ENCODE measurements around the gene MAGEE2.
"Not testable (repeated sequence)": the region's sequence is repeated elsewhere in the genome, so short reads cannot be mapped to it uniquely, and the experiment has no call there.

Gene MAGEE2, protein sequence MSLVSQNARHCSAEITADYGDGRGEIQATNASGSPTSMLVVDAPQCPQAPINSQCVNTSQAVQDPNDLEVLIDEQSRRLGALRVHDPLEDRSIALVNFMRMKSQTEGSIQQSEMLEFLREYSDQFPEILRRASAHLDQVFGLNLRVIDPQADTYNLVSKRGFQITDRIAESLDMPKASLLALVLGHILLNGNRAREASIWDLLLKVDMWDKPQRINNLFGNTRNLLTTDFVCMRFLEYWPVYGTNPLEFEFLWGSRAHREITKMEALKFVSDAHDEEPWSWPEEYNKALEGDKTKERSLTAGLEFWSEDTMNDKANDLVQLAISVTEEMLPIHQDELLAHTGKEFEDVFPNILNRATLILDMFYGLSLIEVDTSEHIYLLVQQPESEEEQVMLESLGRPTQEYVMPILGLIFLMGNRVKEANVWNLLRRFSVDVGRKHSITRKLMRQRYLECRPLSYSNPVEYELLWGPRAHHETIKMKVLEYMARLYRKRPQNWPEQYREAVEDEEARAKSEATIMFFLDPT

DNA sequence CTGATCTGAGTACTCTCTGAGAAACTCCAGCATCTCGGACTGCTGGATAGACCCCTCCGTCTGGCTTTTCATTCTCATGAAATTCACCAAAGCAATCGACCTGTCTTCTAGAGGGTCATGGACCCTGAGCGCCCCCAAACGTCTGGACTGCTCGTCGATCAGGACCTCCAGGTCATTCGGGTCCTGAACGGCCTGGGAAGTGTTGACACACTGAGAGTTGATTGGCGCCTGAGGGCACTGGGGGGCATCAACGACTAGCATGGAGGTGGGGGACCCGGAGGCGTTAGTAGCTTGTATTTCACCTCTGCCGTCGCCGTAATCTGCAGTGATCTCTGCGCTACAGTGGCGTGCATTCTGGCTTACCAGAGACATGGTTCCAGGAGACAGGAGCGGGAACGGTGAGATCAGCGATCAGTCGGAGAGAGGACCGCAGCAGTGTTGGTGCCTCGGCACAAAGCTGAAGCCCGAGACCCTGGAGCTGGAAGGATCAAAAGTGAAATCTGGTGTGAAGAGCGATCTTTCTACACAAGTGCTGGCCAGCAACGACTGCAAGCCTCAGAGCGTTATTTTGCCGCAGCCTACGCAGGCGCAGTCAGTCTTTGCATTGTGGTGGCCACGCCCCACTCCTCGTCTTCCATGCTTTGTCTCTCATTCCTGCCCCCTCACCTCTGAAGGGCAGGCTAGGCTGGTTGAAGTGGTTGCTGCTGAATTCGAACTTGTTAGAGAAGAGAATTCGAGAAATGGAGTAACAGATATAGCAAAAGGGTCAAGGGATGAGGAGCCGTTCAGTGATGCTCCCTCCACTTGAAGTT, at the start of gene MAGEE2:
Gene MAGEE2, minus strand, starts transcription at position 575 of the 812 bp plus-strand sequence. Its CDS starts 203 bp downstream, at position 372.
- Histone ChIP-seq H3K9ac (ENCODE audit: low read length) (no peak within 1 kb of the TSS), H3F3A (ENCODE audit: insufficient read depth) (no peaks in the 10 kb centered on the region), H3K27ac (ENCODE audit: low read depth, low read length) (no peak within 1 kb of the TSS), H3K79me2 (ENCODE audit: insufficient read depth, low read length) (no peaks in the 10 kb centered on the region), H2AFZ (ENCODE audit: low read depth, low read length, severe bottlenecking) (no peak within 1 kb of the TSS), H3K9me2 (replicated peaks; ENCODE audit: insufficient read depth, low read length) (no peaks in the 10 kb centered on the region), H3K4me3 (ENCODE audit: insufficient read depth, low read length, poor library complexity, severe bottlenecking) (no peak within 1 kb of the TSS), H3K4me2 (ENCODE audit: low read depth, low read length, poor library complexity, severe bottlenecking) (no peak within 1 kb of the TSS), H4K20me1 (ENCODE audit: low read depth, low read length) (no peaks in the 10 kb centered on the region), H3K27me3 (ENCODE audit: low read length) (no peaks in the 10 kb centered on the region), H3K9me3 (ENCODE audit: insufficient read depth, low read length) (no peaks in the 10 kb centered on the region), H3K36me3 (ENCODE audit: low read length) (no peaks in the 10 kb centered on the region)
- no peak for TF ChIP-seq EZH2phosphoT487 (conservative IDR thresholded peaks at IDR 0.05; ENCODE audit: low read length)
- TF ChIP-seq, protein P1, sequence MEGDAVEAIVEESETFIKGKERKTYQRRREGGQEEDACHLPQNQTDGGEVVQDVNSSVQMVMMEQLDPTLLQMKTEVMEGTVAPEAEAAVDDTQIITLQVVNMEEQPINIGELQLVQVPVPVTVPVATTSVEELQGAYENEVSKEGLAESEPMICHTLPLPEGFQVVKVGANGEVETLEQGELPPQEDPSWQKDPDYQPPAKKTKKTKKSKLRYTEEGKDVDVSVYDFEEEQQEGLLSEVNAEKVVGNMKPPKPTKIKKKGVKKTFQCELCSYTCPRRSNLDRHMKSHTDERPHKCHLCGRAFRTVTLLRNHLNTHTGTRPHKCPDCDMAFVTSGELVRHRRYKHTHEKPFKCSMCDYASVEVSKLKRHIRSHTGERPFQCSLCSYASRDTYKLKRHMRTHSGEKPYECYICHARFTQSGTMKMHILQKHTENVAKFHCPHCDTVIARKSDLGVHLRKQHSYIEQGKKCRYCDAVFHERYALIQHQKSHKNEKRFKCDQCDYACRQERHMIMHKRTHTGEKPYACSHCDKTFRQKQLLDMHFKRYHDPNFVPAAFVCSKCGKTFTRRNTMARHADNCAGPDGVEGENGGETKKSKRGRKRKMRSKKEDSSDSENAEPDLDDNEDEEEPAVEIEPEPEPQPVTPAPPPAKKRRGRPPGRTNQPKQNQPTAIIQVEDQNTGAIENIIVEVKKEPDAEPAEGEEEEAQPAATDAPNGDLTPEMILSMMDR (IDR thresholded peaks at IDR 0.05; ENCODE audit: insufficient read depth, low read length, poor library complexity, severe bottlenecking): no peak

DNA sequence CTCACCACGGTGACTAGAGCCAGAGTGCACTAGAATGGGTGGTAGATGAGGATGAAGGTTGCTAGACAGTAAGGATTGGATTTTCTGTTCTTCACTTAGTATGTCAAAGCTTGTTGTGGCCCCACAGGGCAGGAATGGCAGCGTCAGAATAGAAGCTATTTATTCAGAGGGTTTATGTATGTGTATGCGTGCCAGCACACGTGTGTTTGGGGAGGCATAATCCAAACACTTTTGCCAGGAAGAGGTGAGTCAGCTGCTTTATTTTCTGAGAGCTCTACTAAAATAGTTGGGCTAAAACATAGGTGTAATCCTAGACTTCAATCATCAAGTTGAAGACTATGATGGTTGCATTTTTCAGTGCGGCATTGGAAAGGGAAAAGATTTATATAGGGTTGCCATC, 1.2 kb upstream of the MAGEE2 start:
- Histone ChIP-seq H3K27me3 (ENCODE audit: low read length) (no peaks in the 10 kb centered on the region), H4K20me1 (ENCODE audit: low read depth, low read length) (no peaks in the 10 kb centered on the region), H2AFZ (ENCODE audit: low read depth, low read length, severe bottlenecking) (no peak overlapping the region), H3K36me3 (ENCODE audit: low read length) (no peaks in the 10 kb centered on the region), H3K4me2 (ENCODE audit: low read depth, low read length, poor library complexity, severe bottlenecking) (no peak overlapping the region), H3K27ac (ENCODE audit: low read depth, low read length) (no peak overlapping the region), H3K79me2 (ENCODE audit: insufficient read depth, low read length) (no peaks in the 10 kb centered on the region), H3K9ac (ENCODE audit: low read length) (no peak overlapping the region), H3K4me3 (ENCODE audit: insufficient read depth, low read length, poor library complexity, severe bottlenecking) (no peak overlapping the region), H3K9me3 (ENCODE audit: insufficient read depth, low read length) (no peaks in the 10 kb centered on the region), H3F3A (ENCODE audit: insufficient read depth) (no peaks in the 10 kb centered on the region), H3K9me2 (replicated peaks; ENCODE audit: insufficient read depth, low read length) (no peaks in the 10 kb centered on the region)
- TF ChIP-seq EZH2phosphoT487 (conservative IDR thresholded peaks at IDR 0.05; ENCODE audit: low read length): no peak
- TF ChIP-seq, protein P1 (IDR thresholded peaks at IDR 0.05; ENCODE audit: insufficient read depth, low read length, poor library complexity, severe bottlenecking): no peak

DNA sequence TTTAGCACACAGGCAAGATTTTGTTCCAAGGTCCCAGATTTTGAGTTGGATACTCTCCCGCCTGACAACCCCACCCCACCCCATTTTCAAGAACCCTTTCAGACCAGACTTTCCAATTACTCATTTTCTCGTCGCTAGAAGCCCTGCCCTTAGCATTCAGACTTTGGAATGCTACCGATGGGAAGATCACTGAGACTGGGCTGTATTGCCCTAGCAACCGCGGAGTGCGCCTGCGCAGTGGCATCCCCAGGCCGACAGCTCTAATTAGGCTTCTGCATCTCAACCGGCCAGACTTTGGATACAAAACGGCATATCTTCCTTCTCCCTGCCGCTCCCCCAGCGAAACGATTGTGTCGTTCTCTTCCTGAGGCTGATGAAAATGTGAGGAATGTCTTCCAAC, 3.4 kb downstream of the MAGEE2 start:
- TF ChIP-seq, protein P1 (IDR thresholded peaks at IDR 0.05; ENCODE audit: insufficient read depth, low read length, poor library complexity, severe bottlenecking): no peak
- no peak for TF ChIP-seq EZH2phosphoT487 (conservative IDR thresholded peaks at IDR 0.05; ENCODE audit: low read length)
- no peaks in the 10 kb centered on the region for H3K9me3 ChIP-seq (ENCODE audit: insufficient read depth, low read length)
- H2AFZ ChIP-seq (ENCODE audit: low read depth, low read length, severe bottlenecking): no peak overlapping the region
- H3K9ac ChIP-seq (ENCODE audit: low read length): no peak overlapping the region
- H3K4me2 ChIP-seq (ENCODE audit: low read depth, low read length, poor library complexity, severe bottlenecking): no peak overlapping the region
- no peaks in the 10 kb centered on the region for H3K9me2 ChIP-seq (replicated peaks; ENCODE audit: insufficient read depth, low read length)
- no peaks in the 10 kb centered on the region for H3K79me2 ChIP-seq (ENCODE audit: insufficient read depth, low read length)
- no peaks in the 10 kb centered on the region for H4K20me1 ChIP-seq (ENCODE audit: low read depth, low read length)
- H3K4me3 ChIP-seq (ENCODE audit: insufficient read depth, low read length, poor library complexity, severe bottlenecking): no peak overlapping the region
- no peak overlapping the region for H3K27ac ChIP-seq (ENCODE audit: low read depth, low read length)
- H3F3A ChIP-seq (ENCODE audit: insufficient read depth): no peaks in the 10 kb centered on the region
- H3K27me3 ChIP-seq (ENCODE audit: low read length): no peaks in the 10 kb centered on the region
- H3K36me3 ChIP-seq (ENCODE audit: low read length): no peaks in the 10 kb centered on the region

DNA sequence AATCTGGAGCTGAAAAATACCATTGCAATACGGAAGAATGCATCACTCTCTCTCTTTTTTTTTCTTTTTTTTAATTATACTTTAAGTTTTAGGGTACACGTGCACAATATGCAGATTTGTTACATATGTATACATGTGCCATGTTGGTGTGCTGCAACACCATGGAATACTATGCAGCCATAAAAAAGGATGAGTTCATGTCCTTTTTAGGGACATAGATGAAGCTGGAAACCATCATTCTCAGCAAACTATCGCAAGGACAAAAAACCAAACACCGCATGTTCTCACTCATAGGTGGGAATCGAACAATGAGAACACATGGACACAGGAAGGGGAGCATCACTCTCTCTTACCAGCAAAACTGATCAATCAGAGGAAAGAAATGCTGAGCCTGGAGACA, 17.0 kb downstream of the MAGEE2 start:
- H3K79me2 ChIP-seq (ENCODE audit: insufficient read depth, low read length); H3K9ac ChIP-seq (ENCODE audit: low read length); H4K20me1 ChIP-seq (ENCODE audit: low read depth, low read length); H3K9me2 ChIP-seq (replicated peaks; ENCODE audit: insufficient read depth, low read length); H3K4me3 ChIP-seq (ENCODE audit: insufficient read depth, low read length, poor library complexity, severe bottlenecking); H3K27me3 ChIP-seq (ENCODE audit: low read length); H2AFZ ChIP-seq (ENCODE audit: low read depth, low read length, severe bottlenecking); H3K9me3 ChIP-seq (ENCODE audit: insufficient read depth, low read length); H3K4me2 ChIP-seq (ENCODE audit: low read depth, low read length, poor library complexity, severe bottlenecking); H3K27ac ChIP-seq (ENCODE audit: low read depth, low read length); H3F3A ChIP-seq (ENCODE audit: insufficient read depth); H3K36me3 ChIP-seq (ENCODE audit: low read length): not testable (repeated sequence)
